Naive thymus-derived CD4-positive, alpha-beta T cell (primary cell): ENCODE results near the gene ST8SIA5. TPM values are rescaled to one million over a fixed set of nuclear protein-coding genes. Genes with fewer than 3 reads are reported as not detected.
"Not testable (repeated sequence)": the region's sequence is repeated elsewhere in the genome, so short reads cannot be mapped to it uniquely, and the experiment has no call there.

Experiments
- ATAC-seq: fragments of 150-1000 bp; cut with Tn5 transposase; 2 replicates; pipeline ENCODE4 v1.10.0; 2021; ENCODE audit warnings: mild to moderate bottlenecking, moderate library complexity
- CTCF ChIA-PET: fragments of 350-600 bp; sonication (Branson Sonifier 250); formaldehyde crosslinking; loops from one replicate; lab custom pipeline; 2021; ENCODE audit warnings: antibody characterized with exemption; lab: Charles Lee
- POLR2A ChIA-PET: fragments of 350-600 bp; sonication (Branson Sonifier 250); formaldehyde crosslinking; loops from one replicate; lab custom pipeline; 2021; ENCODE audit warnings: antibody characterized with exemption, inconsistent platforms; lab: Charles Lee
- DNase-seq, 9 donors: peaks; one replicate each; pipeline versions ENCODE4 v3.0.0 to v3.0.0-alpha.2; 2020 to 2022; ENCODE audit warnings: mixed read lengths in 1 of 9
- H3K27ac ChIP-seq: one replicate; pipeline ENCODE4 v1.7.0; 2013; ENCODE audit warnings: mild to moderate bottlenecking, low read depth, low read length, moderate library complexity
- H3K27me3 ChIP-seq, 2 donors: one replicate each; pipeline ENCODE4 v1.7.0; 2013; ENCODE audit warnings: low read length in 2 of 2, mild to moderate bottlenecking in 2 of 2, moderate library complexity in 2 of 2; ENCODE audit not compliant: control insufficient read depth in 2 of 2, insufficient read depth in 2 of 2
- H3K36me3 ChIP-seq, 3 experiments: 1 replicate in 2 of 3; 2 replicates in 1 of 3; pipeline ENCODE4 v1.7.0; 2013; ENCODE audit warnings: low read length in 3 of 3, mild to moderate bottlenecking in 3 of 3, moderate library complexity in 1 of 3; ENCODE audit not compliant: insufficient read depth in 3 of 3, control insufficient read depth in 2 of 3
- H3K4me1 ChIP-seq, 2 donors: one replicate each; pipeline ENCODE4 v1.7.0; 2013; ENCODE audit warnings: low read length in 2 of 2, mild to moderate bottlenecking in 2 of 2, moderate library complexity in 1 of 2; ENCODE audit not compliant: control insufficient read depth in 2 of 2, insufficient read depth in 2 of 2
- H3K4me3 ChIP-seq: 2 replicates; pipeline ENCODE4 v1.7.0; 2013; ENCODE audit warnings: mild to moderate bottlenecking, low read length
- H3K9me3 ChIP-seq, 3 experiments: 1 replicate in 2 of 3; 2 replicates in 1 of 3; pipeline ENCODE4 v1.7.0; 2013; ENCODE audit warnings: low read length in 3 of 3; ENCODE audit not compliant: control insufficient read depth in 2 of 3
- H3K27ac Mint-ChIP-seq, 9 donors: one replicate each; pipeline ENCODE4 v1.8.0; 2020 to 2022; ENCODE audit warnings: mixed read lengths in 9 of 9, mild to moderate bottlenecking in 8 of 9, moderate library complexity in 5 of 9, inconsistent platforms in 2 of 9
- H3K27me3 Mint-ChIP-seq, 5 donors: one replicate each; pipeline ENCODE4 v1.8.0; 2021 to 2022; ENCODE audit warnings: mixed read lengths in 5 of 5, mild to moderate bottlenecking in 1 of 5
- H3K36me3 Mint-ChIP-seq, 5 donors: one replicate each; pipeline ENCODE4 v1.8.0; 2020 to 2022; ENCODE audit warnings: mixed read lengths in 5 of 5, mild to moderate bottlenecking in 3 of 5, inconsistent platforms in 1 of 5
- H3K4me1 Mint-ChIP-seq, 7 donors: one replicate each; pipeline ENCODE4 v1.8.0; 2020 to 2022; ENCODE audit warnings: mixed read lengths in 7 of 7, mild to moderate bottlenecking in 3 of 7, inconsistent platforms in 1 of 7
- H3K4me3 Mint-ChIP-seq, 10 donors: one replicate each; pipeline ENCODE4 v1.8.0; 2020 to 2022; ENCODE audit warnings: mild to moderate bottlenecking in 10 of 10, mixed read lengths in 10 of 10, moderate library complexity in 6 of 10, inconsistent platforms in 2 of 10
- H3K9me3 Mint-ChIP-seq, 11 donors: one replicate each; pipeline ENCODE4 v1.8.0; 2020 to 2022; ENCODE audit warnings: mixed read lengths in 11 of 11, mild to moderate bottlenecking in 4 of 11, inconsistent platforms in 1 of 11, moderate library complexity in 1 of 11
- intact Hi-C, 2 donors: fragments of 100-400 bp; cut with micrococcal nuclease; formaldehyde crosslinking; loops; one replicate each; pipeline ENCODE4 v1.15.1; 2023
- polyA plus RNA-seq, 2 donors: library from polyadenylated mRNA; unstranded; fragments of 300-500 nt; fragmentation: Illumina TruSeq; gene quantifications; one replicate each; pipeline ENCODE4 v1.2.3, GENCODE V29; 2021
- total RNA-seq, 6 experiments: library from RNA in 5 of 6; stranded (reverse) in 5 of 6; gene quantifications; 1 replicate in 5 of 6; 2 replicates in 1 of 6; pipeline ENCODE4 v1.2.3 and lab custom pipeline; 2021 to 2026

ST8SIA5 gene, protein sequence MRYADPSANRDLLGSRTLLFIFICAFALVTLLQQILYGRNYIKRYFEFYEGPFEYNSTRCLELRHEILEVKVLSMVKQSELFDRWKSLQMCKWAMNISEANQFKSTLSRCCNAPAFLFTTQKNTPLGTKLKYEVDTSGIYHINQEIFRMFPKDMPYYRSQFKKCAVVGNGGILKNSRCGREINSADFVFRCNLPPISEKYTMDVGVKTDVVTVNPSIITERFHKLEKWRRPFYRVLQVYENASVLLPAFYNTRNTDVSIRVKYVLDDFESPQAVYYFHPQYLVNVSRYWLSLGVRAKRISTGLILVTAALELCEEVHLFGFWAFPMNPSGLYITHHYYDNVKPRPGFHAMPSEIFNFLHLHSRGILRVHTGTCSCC
- total RNA-seq (under 1 TPM in 2 of 5 experiments, not detected in 3; 0.02 to 0.11 TPM), polyA plus RNA-seq (not detected), total RNA-seq (lab: John Stamatoyannopoulos, UW) (not detected)

DNA sequence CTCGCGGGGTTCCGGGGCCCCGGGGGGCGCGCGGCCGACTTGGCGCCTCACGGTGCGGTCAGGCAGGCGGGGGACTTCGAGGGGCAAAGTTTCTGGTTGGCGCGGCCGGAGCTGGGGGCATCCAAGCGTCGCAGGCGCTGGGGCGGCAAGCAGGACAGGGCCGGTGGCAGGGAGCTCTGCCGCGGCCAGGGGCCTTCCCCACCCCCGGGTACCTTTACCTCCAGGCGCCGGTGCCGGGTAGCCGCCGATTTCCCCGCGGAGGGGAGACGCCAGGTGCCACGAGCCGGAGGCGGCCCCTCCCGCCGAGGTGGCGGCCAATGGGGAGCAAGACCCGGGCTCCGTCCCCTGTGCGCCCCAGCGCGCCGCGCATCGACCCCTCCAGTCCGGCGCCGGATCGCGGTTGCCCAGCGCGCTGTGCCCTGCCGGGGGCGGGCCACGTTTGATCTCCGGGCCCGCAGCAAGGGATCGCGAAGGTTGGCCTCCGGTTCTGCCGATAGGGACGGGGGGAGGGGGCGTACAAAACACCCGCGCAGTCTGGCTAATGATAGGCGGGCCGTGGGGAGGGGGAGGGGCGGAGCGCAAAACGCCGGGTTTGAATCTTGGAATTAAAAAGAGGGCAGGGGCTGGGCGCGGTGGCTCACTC, at the start of gene ST8SIA5:
ST8SIA5 (minus strand) TSS at position 495 of the 643 bp plus-strand sequence. CDS start 545 bp downstream, outside the sequence.
- POLR2A ChIA-PET: no interaction called here
- H3K27ac ChIP-seq: no peak within 1 kb of the TSS
- Mint-ChIP-seq H3K27ac (no peak within 1 kb of the TSS), H3K27me3 (peaks cover 62 to 80% (median 69%) of the 10 kb centered on the region in 5 donors), H3K36me3 (peaks cover 0 to 3% (median 0%) of the 10 kb centered on the region in 5 donors), H3K9me3 (peaks cover 0 to 5% (median 0%) of the 10 kb centered on the region in 11 donors), H3K4me1 (peaks cover 14 to 34% (median 21%) of the 10 kb centered on the region in 7 donors), H3K4me3 (peak within 1 kb of the TSS in 9 of 10 donors; percentile 25 to 73 (median 48))
- ATAC-seq (no peak), DNase-seq (no peak)
- intact Hi-C loops: loop anchor here in 1 of 2 donors (10.0 kb wide), 1 partner anchor 158 kb away; the partner anchor contains the start of genes KATNAL2 and PIAS2
- H3K4me3 ChIP-seq: no peak within 1 kb of the TSS
- H3K9me3 ChIP-seq: no peaks in the 10 kb centered on the region
- H3K36me3 ChIP-seq: no peaks in the 10 kb centered on the region
- peaks cover 0 to 3% of the 10 kb centered on the region in 2 donors for H3K27me3 ChIP-seq
- CTCF ChIA-PET: no interaction called here
- no peaks in the 10 kb centered on the region for H3K4me1 ChIP-seq

DNA sequence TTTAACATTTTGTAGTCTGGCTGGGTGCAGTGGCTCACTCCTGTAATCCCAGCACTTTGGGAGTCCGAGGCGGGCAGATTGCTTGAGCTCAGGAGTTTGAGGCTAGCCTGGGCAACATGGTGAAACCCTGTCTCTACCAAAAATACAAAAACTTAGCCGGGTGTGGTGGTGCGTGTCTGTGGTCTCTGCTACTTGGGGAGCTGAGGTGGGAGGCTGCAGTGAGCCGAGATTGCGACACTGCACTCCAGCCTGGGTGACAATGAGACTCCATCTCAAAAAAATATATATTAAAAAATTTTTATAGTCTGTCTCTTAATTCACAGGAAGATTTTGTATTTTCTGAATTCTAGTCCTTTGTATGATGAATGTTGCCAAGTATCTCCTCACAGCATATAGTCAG, 39.1 kb upstream of the ST8SIA5 start:
- H3K9me3 ChIP-seq, H3K27ac ChIP-seq, H3K27me3 Mint-ChIP-seq, H3K4me1 ChIP-seq, H3K4me3 ChIP-seq, H3K36me3 ChIP-seq, POLR2A ChIA-PET, DNase-seq, ATAC-seq, H3K27ac Mint-ChIP-seq, H3K4me3 Mint-ChIP-seq, H3K9me3 Mint-ChIP-seq, H3K4me1 Mint-ChIP-seq, intact Hi-C loops, H3K27me3 ChIP-seq, CTCF ChIA-PET: not testable (repeated sequence)
- peaks cover 0 to 13% (median 6%) of the 10 kb centered on the region in 5 donors for H3K36me3 Mint-ChIP-seq

DNA sequence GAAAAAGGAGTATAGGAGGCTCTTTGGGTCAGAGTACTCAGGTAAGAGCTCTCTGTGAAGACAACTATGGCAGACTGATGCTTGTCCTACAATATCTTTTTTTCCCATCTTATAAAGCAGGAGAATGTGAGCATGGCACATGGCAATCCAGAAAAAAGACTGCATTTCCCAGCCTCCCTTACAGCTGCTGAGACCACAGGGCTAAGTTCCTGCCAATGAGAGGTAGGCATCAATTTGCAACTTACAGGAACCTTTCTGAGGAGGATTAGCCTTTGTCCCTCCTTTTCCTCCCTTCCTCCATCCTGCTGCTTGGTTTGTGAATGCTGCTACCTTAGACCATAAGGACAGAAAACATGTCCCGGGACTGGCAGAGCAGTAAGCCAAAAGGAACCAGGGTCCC, 37.8 kb upstream of the ST8SIA5 start:
- no peak overlapping the region for H3K4me3 ChIP-seq
- CTCF ChIA-PET: no interaction called here
- ATAC-seq: no peak
- Mint-ChIP-seq H3K4me3 (no peak overlapping the region), H3K36me3 (peaks cover 0 to 14% (median 6%) of the 10 kb centered on the region in 5 donors), H3K4me1 (no peaks in the 10 kb centered on the region), H3K27me3 (peaks cover 0 to 5% (median 0%) of the 10 kb centered on the region in 5 donors), H3K27ac (no peak overlapping the region), H3K9me3 (peaks cover 0 to 11% (median 5%) of the 10 kb centered on the region in 11 donors)
- H3K27me3 ChIP-seq: no peaks in the 10 kb centered on the region
- no peaks in the 10 kb centered on the region for H3K4me1 ChIP-seq
- H3K27ac ChIP-seq: no peak overlapping the region
- no peak for DNase-seq
- intact Hi-C loops: no loop called here
- POLR2A ChIA-PET: no interaction called here
- H3K9me3 ChIP-seq: peaks cover 0 to 5% (median 0%) of the 10 kb centered on the region in 3 experiments
- H3K36me3 ChIP-seq: no peaks in the 10 kb centered on the region

DNA sequence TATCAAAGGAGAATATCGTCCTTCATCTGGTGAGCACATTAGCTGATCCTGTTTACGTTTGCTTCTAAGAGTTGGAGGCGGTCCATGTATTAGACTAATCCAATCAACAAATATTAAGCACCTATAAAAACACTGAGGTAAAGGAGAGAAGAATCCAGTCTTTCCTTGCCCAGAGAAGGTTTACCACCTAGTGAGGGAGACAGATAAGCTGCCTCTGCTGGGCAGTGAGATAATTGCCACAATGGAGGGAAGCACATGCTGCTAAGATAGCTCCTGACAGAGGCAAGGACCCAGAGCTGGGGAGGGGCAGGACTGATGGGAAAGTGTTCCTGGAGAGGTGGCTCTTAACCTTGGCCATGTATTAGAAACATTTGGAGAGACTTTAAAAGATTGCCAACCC, 36.7 kb upstream of the ST8SIA5 start:
- no peak overlapping the region for H3K4me3 ChIP-seq
- peaks cover 0 to 7% (median 0%) of the 10 kb centered on the region in 3 experiments for H3K9me3 ChIP-seq
- no peaks in the 10 kb centered on the region for H3K36me3 ChIP-seq
- H3K4me1 ChIP-seq: no peaks in the 10 kb centered on the region
- Mint-ChIP-seq H3K4me1 (no peaks in the 10 kb centered on the region), H3K9me3 (peaks cover 0 to 12% (median 5%) of the 10 kb centered on the region in 11 donors), H3K36me3 (peaks cover 0 to 14% (median 6%) of the 10 kb centered on the region in 5 donors), H3K27ac (no peak overlapping the region), H3K27me3 (peaks cover 0 to 5% (median 0%) of the 10 kb centered on the region in 5 donors), H3K4me3 (no peak overlapping the region)
- DNase-seq (no peak), ATAC-seq (no peak)
- no peak overlapping the region for H3K27ac ChIP-seq
- POLR2A ChIA-PET: no interaction called here
- CTCF ChIA-PET: no interaction called here
- intact Hi-C loops: no loop called here
- H3K27me3 ChIP-seq: no peaks in the 10 kb centered on the region

DNA sequence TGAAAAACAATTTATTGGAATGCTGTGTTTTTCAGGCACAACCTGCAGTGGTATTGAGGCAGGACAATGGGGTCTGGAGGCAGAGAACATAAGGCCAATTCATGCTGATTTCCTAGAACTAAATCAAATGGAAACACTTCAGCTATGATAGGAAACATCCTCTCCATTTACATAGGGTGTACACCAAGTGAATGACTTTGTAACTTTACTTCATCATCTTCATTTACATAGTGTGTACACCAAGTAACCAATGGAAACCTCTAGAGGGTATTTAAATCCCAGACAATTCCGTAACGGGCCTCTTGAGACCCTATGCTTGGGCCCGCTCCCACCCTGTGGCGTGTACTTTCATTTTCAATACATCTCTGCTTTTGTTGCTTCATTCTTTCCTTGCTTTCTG, 32.2 kb upstream of the ST8SIA5 start:
- peaks cover 0 to 16% (median 3%) of the 10 kb centered on the region in 5 donors for H3K27me3 Mint-ChIP-seq
- Histone ChIP-seq H3K9me3 (peaks cover 0 to 7% (median 0%) of the 10 kb centered on the region in 3 experiments), H3K4me3 (no peak overlapping the region), H3K36me3 (no peaks in the 10 kb centered on the region), H3K27me3 (no peaks in the 10 kb centered on the region), H3K27ac (no peak overlapping the region), H3K4me1 (no peaks in the 10 kb centered on the region)
- peaks cover 0 to 34% (median 8%) of the 10 kb centered on the region in 11 donors for H3K9me3 Mint-ChIP-seq
- ChIA-PET POLR2A (no interaction called here), CTCF (no interaction called here)
- intact Hi-C loops: no loop called here
- DNase-seq (no peak), ATAC-seq (no peak)
- no peaks in the 10 kb centered on the region for H3K4me1 Mint-ChIP-seq
- no peak overlapping the region for H3K4me3 Mint-ChIP-seq
- no peak overlapping the region for H3K27ac Mint-ChIP-seq
- H3K36me3 Mint-ChIP-seq: peaks cover 0 to 10% (median 4%) of the 10 kb centered on the region in 5 donors

DNA sequence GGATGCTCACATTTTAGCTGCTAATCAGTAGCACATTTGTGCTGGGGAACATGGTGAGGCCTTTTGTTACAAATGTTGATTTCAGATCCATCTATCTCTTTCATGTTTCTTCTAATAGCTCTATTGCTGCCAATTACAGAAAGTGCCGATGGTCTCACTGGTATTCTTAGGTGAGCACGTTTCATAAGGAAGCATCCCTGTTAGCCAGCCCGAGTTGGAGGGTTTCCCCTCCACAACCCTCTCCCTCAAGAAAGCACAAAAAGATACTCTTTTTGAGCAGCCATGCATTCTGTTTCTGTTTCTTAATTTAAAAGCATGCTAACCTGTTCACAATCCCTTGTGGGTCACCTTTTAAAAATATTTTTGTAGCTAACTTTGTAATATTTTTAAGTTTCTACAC, 30.8 kb upstream of the ST8SIA5 start:
- Mint-ChIP-seq H3K36me3 (peaks cover 0 to 10% (median 0%) of the 10 kb centered on the region in 5 donors), H3K9me3 (peaks cover 0 to 38% (median 8%) of the 10 kb centered on the region in 11 donors), H3K4me3 (no peak overlapping the region), H3K27me3 (peaks cover 0 to 16% (median 3%) of the 10 kb centered on the region in 5 donors), H3K27ac (no peak overlapping the region), H3K4me1 (no peaks in the 10 kb centered on the region)
- no peaks in the 10 kb centered on the region for H3K27me3 ChIP-seq
- intact Hi-C loops: no loop called here
- no peak overlapping the region for H3K4me3 ChIP-seq
- no peak for DNase-seq
- H3K4me1 ChIP-seq: no peaks in the 10 kb centered on the region
- peaks cover 0 to 7% (median 0%) of the 10 kb centered on the region in 3 experiments for H3K9me3 ChIP-seq
- H3K27ac ChIP-seq: no peak overlapping the region
- no peak for ATAC-seq
- POLR2A ChIA-PET: no interaction called here
- no peaks in the 10 kb centered on the region for H3K36me3 ChIP-seq
- CTCF ChIA-PET: no interaction called here
